ENCODE measurements around the gene CREB3L4.

The CREB3L4 gene

GRCh38 chr1:153929981-153930948 lies 37.4 kb upstream of the CREB3L4 start:
- Histone ChIP-seq H3K27ac (ENCODE audit: low read depth, low read length) (no peak overlapping the region), H3K4me1 (ENCODE audit: control insufficient read depth, insufficient read depth, low read length) (no peaks in the 10 kb centered on the region), H3K27me3 (ENCODE audit: control insufficient read depth, insufficient read depth, low read length) (no peaks in the 10 kb centered on the region), H3K36me3 (ENCODE audit: control insufficient read depth, insufficient read depth, low read length) (peaks cover 20% of the 10 kb centered on the region), H3K4me3 (ENCODE audit: low read length) (no peak overlapping the region), H3K9ac (ENCODE audit: low read length) (no peak overlapping the region)

DNA sequence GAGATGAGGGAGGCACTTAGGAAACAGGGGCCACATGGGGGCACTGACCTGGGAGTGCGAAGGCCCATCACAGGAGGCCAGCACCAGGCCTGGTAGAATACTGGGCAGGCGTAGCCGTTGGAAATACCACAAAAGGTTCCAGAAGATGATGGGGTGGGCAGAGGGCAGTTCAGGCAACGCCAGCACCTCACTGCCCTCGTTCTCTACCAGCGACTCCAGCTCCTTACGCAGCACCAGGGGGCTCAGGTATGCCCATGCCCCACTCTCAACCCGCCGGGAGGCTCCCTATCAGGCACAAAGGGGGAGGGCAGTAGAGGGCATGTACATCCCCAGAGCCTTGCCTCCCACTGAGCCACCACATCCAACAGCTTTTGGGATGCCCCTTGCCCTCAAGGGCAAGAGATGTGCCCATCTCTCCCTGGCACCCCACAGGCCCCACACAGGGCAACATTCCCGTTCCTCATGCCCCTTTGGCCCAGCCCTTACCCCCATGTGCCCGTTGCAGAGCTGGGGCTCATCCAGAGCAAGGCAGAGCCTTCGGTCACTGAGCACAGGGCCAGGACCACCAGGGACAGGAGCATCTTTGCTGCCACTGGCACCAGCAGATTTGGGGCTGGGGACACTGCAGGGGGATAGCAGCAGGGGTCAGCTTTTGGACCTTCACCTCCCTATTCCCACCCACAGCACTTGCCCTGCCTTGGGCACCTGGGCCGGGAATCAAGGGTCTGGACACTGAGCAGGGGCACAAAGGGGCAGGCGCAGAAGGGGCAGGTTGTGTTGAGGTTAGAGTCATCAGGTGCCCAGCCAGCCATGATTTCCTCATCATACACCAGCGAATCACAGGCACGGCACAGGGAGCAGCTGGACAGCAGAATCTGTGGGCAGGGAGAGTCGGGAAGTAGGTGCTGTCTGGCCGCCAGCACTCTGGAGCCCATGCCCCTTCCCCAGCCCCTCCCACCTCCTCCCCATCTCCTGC lies 35.3 kb upstream of the CREB3L4 start:
- Histone ChIP-seq H3K9ac (ENCODE audit: low read length) (no peak overlapping the region), H3K4me1 (ENCODE audit: control insufficient read depth, insufficient read depth, low read length) (no peaks in the 10 kb centered on the region), H3K36me3 (ENCODE audit: control insufficient read depth, insufficient read depth, low read length) (peaks cover 40% of the 10 kb centered on the region), H3K27ac (ENCODE audit: low read depth, low read length) (no peak overlapping the region), H3K4me3 (ENCODE audit: low read length) (no peak overlapping the region), H3K27me3 (ENCODE audit: control insufficient read depth, insufficient read depth, low read length) (no peaks in the 10 kb centered on the region)

DNA sequence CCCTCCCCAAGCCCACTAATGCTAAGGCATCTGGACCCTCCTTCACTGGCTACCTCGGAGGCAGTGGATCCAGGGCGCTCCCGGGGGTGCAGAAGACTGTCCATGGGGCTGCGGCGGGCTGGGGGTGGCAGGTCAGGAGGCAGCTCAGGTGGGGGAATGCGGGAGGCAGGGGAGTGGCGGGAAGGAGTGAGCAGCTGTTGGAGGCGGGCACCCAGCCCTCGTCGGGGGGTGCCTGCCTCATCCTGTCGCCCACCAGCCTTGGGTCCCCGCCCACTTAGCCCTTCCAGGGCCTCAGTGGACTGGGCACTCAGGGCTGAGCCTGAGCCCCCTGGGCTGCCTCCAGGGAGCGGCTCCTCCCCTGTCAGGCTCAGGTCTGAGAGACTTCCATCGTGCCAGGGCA lies 34.3 kb upstream of the CREB3L4 start:
- H3K27ac ChIP-seq (ENCODE audit: low read depth, low read length): no peak overlapping the region
- no peak overlapping the region for H3K4me3 ChIP-seq (ENCODE audit: low read length)
- H3K27me3 ChIP-seq (ENCODE audit: control insufficient read depth, insufficient read depth, low read length): no peaks in the 10 kb centered on the region
- H3K4me1 ChIP-seq (ENCODE audit: control insufficient read depth, insufficient read depth, low read length): no peaks in the 10 kb centered on the region
- H3K9ac ChIP-seq (ENCODE audit: low read length): no peak overlapping the region
- H3K36me3 ChIP-seq (ENCODE audit: control insufficient read depth, insufficient read depth, low read length): peaks cover 45% of the 10 kb centered on the region

DNA sequence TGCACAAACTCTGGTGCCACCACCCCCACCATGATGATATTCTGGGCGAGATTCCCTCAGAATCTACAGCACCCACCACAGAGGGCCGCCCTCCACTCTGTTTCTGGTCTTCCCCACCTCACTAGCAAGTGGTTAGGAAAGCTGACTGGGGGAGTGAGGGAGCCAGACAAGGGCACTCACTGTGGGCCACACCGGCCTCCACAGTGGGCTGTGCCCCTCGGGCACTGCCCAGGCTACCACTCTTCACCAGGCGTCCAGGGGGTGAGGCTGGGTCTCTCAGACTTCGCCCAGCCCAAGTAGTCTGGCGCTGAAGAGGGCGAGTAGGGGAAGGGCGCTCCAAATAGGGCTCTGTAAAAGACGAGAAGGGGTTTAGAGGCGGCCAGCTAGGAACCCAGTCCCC lies 33.7 kb upstream of the CREB3L4 start:
- peaks cover 48% of the 10 kb centered on the region for H3K36me3 ChIP-seq (ENCODE audit: control insufficient read depth, insufficient read depth, low read length)
- no peak overlapping the region for H3K9ac ChIP-seq (ENCODE audit: low read length)
- H3K4me3 ChIP-seq (ENCODE audit: low read length): no peak overlapping the region
- no peak overlapping the region for H3K27ac ChIP-seq (ENCODE audit: low read depth, low read length)
- no peaks in the 10 kb centered on the region for H3K4me1 ChIP-seq (ENCODE audit: control insufficient read depth, insufficient read depth, low read length)
- no peaks in the 10 kb centered on the region for H3K27me3 ChIP-seq (ENCODE audit: control insufficient read depth, insufficient read depth, low read length)

GRCh38 chr1:153934746-153935145 lies 33.0 kb upstream of the CREB3L4 start:
- no peak overlapping the region for H3K27ac ChIP-seq (ENCODE audit: low read depth, low read length)
- H3K9ac ChIP-seq (ENCODE audit: low read length): no peak overlapping the region
- H3K36me3 ChIP-seq (ENCODE audit: control insufficient read depth, insufficient read depth, low read length): peaks cover 51% of the 10 kb centered on the region
- H3K4me3 ChIP-seq (ENCODE audit: low read length): no peak overlapping the region
- H3K4me1 ChIP-seq (ENCODE audit: control insufficient read depth, insufficient read depth, low read length): no peaks in the 10 kb centered on the region
- H3K27me3 ChIP-seq (ENCODE audit: control insufficient read depth, insufficient read depth, low read length): no peaks in the 10 kb centered on the region

DNA sequence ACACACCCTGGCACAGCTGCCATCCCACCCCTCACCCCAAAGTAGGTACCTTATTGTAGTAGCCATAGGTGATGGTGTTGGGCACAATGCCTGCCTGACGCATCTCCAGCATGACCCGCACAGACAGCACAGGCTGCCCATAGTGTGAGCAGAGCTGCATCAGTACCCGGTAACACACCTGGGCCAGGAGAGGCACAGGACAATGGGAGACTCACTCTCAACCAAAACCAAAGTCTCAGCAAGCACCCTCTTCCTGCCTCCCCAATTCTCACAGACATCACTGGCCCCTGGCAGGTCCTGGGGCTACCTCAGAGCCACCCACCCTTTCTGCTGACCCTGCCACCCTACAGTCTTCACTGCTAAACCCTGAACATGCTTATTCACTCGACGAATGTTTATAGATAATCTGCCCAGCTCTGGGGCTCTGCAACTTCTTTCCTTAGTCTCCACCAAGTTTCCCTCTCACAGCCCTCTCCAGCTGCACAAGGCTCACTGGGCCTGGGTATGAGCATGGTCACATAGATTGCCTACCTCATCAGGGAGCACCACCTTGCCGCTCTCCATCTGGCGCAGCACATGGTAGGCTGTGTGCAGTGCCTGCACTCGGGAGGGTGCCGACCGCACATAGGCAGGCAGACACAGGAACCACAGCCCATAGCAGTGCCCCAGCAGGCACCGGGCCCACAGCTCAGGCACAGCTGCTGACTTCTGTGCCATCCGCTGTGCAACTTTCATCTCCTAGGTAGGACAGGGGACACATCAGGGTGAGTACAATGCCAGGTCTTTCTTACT lies 31.5 kb upstream of the CREB3L4 start:
- Histone ChIP-seq H3K4me1 (ENCODE audit: control insufficient read depth, insufficient read depth, low read length) (no peaks in the 10 kb centered on the region), H3K36me3 (ENCODE audit: control insufficient read depth, insufficient read depth, low read length) (peaks cover 57% of the 10 kb centered on the region), H3K27ac (ENCODE audit: low read depth, low read length) (no peak overlapping the region), H3K4me3 (ENCODE audit: low read length) (no peak overlapping the region), H3K27me3 (ENCODE audit: control insufficient read depth, insufficient read depth, low read length) (no peaks in the 10 kb centered on the region), H3K9ac (ENCODE audit: low read length) (no peak overlapping the region)

GRCh38 chr1:153937331-153937730 lies 30.4 kb upstream of the CREB3L4 start:
- H3K4me1 ChIP-seq (ENCODE audit: control insufficient read depth, insufficient read depth, low read length): no peaks in the 10 kb centered on the region
- no peaks in the 10 kb centered on the region for H3K27me3 ChIP-seq (ENCODE audit: control insufficient read depth, insufficient read depth, low read length)
- H3K27ac ChIP-seq (ENCODE audit: low read depth, low read length): no peak overlapping the region
- H3K4me3 ChIP-seq (ENCODE audit: low read length): no peak overlapping the region
- no peak overlapping the region for H3K9ac ChIP-seq (ENCODE audit: low read length)
- peaks cover 57% of the 10 kb centered on the region for H3K36me3 ChIP-seq (ENCODE audit: control insufficient read depth, insufficient read depth, low read length)

DNA sequence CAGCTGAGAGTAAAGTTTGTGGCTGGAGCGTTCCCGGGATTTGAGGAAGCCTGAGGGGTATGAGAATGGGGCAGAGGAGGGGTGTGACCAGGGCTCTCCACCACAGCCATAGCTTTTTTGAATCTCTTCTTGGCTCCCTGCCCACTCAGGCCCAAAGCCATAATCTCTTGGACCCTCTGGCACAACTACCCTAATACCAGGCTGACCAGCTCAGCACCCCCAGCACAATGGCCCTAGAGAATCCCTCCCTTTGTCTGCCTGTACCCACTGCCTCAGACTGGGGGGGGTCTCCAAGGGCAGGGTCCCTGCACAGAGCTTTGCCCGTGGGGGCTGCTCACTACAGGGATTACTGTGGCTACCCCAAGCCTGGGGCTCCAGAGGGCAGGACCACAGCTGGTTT lies 28.7 kb upstream of the CREB3L4 start:
- Histone ChIP-seq H3K27me3 (ENCODE audit: control insufficient read depth, insufficient read depth, low read length) (no peaks in the 10 kb centered on the region), H3K4me1 (ENCODE audit: control insufficient read depth, insufficient read depth, low read length) (no peaks in the 10 kb centered on the region), H3K9ac (ENCODE audit: low read length) (no peak overlapping the region), H3K27ac (ENCODE audit: low read depth, low read length) (no peak overlapping the region), H3K36me3 (ENCODE audit: control insufficient read depth, insufficient read depth, low read length) (peaks cover 61% of the 10 kb centered on the region), H3K4me3 (ENCODE audit: low read length) (no peak overlapping the region)

- no peaks in the 10 kb centered on the region for H3K4me1 ChIP-seq (ENCODE audit: control insufficient read depth, insufficient read depth, low read length)
- peaks cover 61% of the 10 kb centered on the region for H3K36me3 ChIP-seq (ENCODE audit: control insufficient read depth, insufficient read depth, low read length)
- no peak overlapping the region for H3K4me3 ChIP-seq (ENCODE audit: low read length)
- no peak overlapping the region for H3K27ac ChIP-seq (ENCODE audit: low read depth, low read length)
- no peaks in the 10 kb centered on the region for H3K27me3 ChIP-seq (ENCODE audit: control insufficient read depth, insufficient read depth, low read length)
- no peak overlapping the region for H3K9ac ChIP-seq (ENCODE audit: low read length)
Observed at GRCh38 chr1:153939476-153939875, 28.2 kb upstream of the CREB3L4 start.

- Histone ChIP-seq H3K4me3 (ENCODE audit: low read length) (no peak overlapping the region), H3K27ac (ENCODE audit: low read depth, low read length) (no peak overlapping the region), H3K4me1 (ENCODE audit: control insufficient read depth, insufficient read depth, low read length) (peaks cover 7% of the 10 kb centered on the region), H3K36me3 (ENCODE audit: control insufficient read depth, insufficient read depth, low read length) (peaks cover 52% of the 10 kb centered on the region), H3K9ac (ENCODE audit: low read length) (no peak overlapping the region), H3K27me3 (ENCODE audit: control insufficient read depth, insufficient read depth, low read length) (no peaks in the 10 kb centered on the region)
Observed at GRCh38 chr1:153940756-153941155, 26.9 kb upstream of the CREB3L4 start.

DNA sequence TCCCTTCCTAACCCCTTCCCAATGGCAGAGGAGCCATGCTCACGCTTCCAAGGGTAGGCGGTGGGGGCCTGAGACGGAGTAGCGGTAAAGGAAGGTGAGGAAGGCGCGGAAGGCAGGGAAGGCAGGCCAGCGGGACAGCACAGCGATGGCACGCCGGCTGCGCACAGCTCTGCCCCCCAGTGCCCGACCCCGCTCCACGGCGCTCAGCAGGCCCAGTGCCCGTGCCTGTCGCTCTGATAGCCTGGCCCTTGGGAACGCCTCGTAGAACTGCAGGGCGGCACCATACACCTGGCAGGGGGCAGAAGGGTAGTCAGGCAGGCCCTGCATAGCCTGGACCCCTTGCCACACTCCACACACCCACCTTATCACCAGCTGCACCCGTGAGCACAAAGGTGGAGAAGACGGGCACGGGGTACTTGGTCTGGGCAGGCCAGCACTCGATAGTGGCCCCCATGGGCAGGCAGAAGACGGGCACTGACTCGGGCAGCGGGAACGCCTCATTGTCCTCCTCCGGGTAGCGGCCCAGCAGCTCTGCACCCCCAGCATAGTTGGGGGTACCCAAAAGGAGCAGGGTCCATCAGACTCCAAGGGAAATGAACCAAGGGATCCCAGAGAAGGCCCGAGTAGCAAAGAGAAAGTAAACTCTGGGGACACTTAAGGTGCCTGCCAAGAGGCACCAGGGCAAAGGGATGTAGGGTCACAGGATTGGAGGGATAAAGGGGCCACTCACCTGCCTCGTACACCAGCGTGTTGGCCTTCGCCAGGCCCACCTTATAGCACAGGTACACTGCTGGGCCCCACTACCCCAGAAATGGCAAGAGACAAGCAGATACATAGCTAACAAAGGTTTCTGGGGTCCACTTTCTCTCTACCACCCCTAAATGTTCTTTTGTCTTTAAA lies 25.6 kb upstream of the CREB3L4 start:
- H3K4me3 ChIP-seq (ENCODE audit: low read length): no peak overlapping the region
- H3K27me3 ChIP-seq (ENCODE audit: control insufficient read depth, insufficient read depth, low read length): no peaks in the 10 kb centered on the region
- no peak overlapping the region for H3K9ac ChIP-seq (ENCODE audit: low read length)
- H3K27ac ChIP-seq (ENCODE audit: low read depth, low read length): no peak overlapping the region
- peaks cover 39% of the 10 kb centered on the region for H3K36me3 ChIP-seq (ENCODE audit: control insufficient read depth, insufficient read depth, low read length)
- peaks cover 9% of the 10 kb centered on the region for H3K4me1 ChIP-seq (ENCODE audit: control insufficient read depth, insufficient read depth, low read length)

All from rectal smooth muscle tissue (tissue), 1 donor.